SH-SY5Y (cell line): ENCODE data around the gene RRAS2.

Experiments
- GATA2 ChIP-seq: IDR thresholded peaks from 2 replicates; pipeline ENCODE4 v1.6.1; 2011; ENCODE audit warnings: mild to moderate bottlenecking, low read depth, low read length
- GATA3 ChIP-seq: IDR thresholded peaks from 2 replicates; pipeline ENCODE4 v1.6.1; 2011; ENCODE audit warnings: low read depth, mild to moderate bottlenecking, low read length, moderate library complexity

- TF ChIP-seq GATA3 (no peak), GATA2 (no peak)
Measured at GRCh38 chr11:14370496-14370895, 11.5 kb upstream of the RRAS2 start.
